H54 (cell line): ENCODE data around the gene ATL2.

Experiments
- DNase-seq: peaks from one replicate; pipeline ENCODE4 v3.0.0; 2011; ENCODE audit warnings: low spot score, mixed read lengths; ENCODE audit not compliant: insufficient read length
- FAIRE-seq: peaks from 3 replicates; lab custom pipeline; 2011; peaks lifted over from hg19 to GRCh38; lab: Jason Lieb, UNC
- POLR2A ChIP-seq: IDR thresholded peaks from 2 replicates; pipeline ENCODE4 v1.6.1; 2011; ENCODE audit warnings: low read depth, mild to moderate bottlenecking, low read length

ATL2 gene

DNA sequence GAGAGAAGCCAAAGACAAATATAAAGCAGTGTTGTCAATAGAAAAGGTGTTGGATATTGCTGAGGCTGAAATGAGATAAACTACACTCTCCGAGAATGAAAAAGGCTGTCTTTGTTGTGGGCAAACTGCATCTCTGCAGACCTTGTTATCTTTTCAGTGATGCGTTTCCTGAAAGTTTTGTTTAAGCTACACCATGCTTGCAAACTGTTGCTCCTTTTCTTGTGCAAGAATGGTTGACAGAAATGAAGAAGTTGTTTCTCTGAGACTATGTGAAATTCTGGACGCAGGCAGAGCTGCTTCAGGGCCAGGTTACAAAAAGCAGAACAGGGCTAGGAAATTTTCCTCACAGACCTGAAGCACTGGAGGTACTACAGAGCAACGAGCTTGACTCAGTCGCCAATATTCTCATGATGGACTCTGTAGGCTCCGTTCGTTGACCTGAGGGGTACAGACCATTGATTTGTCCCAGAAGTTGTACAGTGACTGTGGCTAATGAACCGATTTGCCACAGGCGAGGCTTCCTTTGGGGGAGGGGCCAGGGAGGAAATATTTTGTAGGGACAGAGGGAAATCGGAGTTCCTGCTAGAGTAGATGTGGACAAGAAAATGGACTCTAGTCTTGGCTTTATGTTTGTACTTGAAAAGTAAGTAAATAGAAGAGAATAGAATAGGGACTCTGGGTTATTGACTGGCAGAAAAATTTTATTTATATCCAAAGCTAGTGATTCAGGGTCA lies 3.5 kb upstream of the ATL2 start:
- DNase-seq = no peak
- no peak for FAIRE-seq
- no peak for TF ChIP-seq POLR2A

DNA sequence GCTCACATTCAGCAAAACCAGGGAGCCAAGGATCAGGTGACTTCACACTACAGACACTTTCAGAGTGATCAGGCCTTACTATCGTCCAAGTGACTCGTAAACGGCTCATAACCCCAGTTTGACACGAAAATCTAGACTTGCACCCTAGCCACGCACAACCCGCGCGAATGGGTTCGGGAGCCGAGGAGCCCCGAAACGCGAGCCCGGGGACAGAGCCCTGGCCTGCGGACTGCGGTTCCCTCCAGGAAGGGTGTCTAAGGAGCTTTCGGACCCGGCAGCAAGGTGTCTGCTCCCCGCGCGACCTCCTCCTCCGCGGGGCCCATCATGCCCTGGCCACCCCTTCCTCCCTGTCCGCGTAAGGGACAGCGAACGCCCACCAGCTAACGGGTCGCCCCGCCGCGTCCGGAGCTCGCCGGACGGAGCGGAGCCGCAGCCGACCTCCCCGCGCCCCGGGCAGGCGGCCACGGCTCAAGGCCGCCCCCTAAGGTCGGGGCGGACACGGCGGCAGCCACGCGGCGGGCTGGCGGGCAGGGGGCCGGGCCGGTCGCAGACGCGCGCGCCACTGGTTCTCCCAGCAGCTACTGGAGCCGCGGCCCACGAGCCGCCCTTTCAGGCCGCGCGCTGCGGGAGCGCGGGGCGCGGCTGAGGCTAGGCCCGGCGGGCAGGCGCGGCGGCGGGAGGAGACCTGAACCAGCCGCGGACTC lies 575 bp downstream of the ATL2 start:
- no peak; the same call in 1 of the 2 replicates for TF ChIP-seq POLR2A
- peak; percentile 54 for DNase-seq
- FAIRE-seq = peak; percentile 91

DNA sequence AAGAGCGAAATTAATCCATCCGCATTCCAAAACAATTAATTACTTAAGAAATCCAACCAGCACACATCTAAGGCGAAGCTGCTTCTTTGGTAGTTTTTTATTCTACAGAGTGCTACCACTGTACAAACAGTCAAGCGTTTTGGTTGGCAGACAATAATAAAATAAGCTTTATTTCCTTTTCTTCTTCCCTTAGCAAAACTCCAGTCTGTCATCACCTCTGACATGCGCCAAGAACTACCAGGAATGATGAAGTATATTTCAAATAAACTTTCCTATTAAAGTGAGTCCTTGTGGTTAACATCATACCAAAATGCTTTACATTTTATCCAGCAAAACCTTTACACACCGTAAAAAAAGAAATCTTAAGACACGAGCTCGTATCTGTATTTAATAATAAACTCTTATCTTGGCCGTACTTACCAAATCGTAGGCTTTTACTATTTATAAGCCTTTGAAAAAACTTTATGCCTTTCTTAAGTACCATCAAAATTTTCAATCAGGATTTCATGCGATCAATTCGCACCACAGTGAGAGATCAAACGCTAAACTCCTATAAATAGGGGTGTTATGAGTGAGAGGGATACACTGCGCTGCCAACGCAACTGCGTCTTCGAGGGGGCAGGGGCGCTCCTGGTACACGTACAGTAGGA lies 1.3 kb downstream of the ATL2 start:
- no peak for FAIRE-seq
- TF ChIP-seq POLR2A = no peak
- no peak for DNase-seq

DNA sequence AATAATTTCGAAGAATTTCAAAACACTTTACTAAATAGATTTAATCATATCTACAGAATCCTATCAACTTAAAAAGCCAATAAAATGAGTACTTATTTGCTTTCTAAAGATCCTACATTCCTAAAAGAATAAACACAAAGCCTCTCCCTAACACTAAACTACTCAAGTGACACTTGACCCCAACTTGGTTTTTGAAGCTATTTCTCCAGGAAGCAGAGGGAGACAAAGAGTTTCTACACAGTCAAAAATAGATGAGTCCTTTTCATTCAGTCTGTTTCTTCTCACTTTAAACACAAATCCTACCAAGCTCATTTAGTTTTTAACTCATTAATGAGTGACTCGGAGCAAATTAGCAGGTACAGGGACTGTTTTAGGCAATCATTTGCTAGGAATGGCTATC lies 2.1 kb downstream of the ATL2 start:
- TF ChIP-seq POLR2A = no peak
- DNase-seq = no peak
- FAIRE-seq = peak; percentile 72

DNA sequence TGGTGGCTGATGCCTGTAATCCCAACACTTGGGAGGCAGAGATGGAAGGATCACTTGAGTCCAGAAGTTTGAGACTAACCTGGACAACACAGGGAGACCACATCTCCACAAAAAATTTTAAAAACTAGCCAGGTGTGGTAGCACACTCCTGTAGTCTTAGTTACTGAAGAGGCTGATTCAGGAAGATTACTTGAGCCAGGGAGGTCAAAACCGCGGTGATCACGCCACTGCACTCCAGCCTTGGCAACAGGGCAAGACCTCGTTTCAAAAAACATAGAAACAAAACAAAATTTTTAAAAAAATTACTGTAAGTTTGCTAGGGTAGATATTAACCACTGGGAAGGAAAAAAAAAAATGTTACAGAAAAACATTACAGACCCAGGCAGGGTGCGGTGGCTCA lies 5.8 kb downstream of the ATL2 start:
- TF ChIP-seq POLR2A = no peak
- FAIRE-seq (no peak), DNase-seq (no peak)

DNA sequence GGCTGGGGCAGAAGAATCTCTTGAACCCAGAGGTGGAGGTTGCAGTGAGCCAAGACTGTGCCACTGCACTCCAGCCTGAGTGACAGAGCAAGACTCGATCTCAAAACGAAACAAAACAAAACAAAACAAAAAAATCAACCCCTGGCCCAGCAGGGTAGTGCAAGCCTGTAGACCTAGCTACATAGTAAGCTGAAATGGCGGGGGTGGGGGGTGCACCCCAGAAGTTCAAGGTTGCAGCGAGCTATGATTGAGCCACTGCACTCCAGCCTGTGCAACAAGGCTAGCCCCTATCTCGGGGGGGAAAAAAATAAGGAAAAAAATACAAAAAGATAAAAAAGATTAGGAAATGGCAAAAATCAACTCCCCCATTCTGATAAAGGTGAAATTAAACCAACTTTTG lies 6.4 kb downstream of the ATL2 start:
- FAIRE-seq (no peak), DNase-seq (no peak)
- TF ChIP-seq POLR2A = no peak

DNA sequence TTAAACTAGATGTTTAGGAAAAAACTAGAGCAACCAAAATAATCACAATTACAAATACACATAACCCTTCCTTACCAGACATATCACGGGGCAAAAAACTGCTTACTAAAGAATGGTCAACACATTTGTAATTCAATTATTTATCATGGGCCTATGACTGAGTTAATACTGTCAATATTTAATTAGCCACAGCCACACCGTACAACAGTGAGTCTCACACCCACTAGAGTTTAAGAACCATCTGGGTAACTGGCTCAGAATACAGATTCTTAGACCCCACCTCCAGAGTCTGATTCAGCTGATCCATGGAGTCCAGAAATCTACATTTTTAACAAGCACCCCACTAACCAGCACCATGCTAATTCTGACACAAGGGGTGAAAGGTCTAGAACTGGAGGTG lies 14.8 kb downstream of the ATL2 start:
- DNase-seq (no peak), FAIRE-seq (no peak)
- no peak for TF ChIP-seq POLR2A

DNA sequence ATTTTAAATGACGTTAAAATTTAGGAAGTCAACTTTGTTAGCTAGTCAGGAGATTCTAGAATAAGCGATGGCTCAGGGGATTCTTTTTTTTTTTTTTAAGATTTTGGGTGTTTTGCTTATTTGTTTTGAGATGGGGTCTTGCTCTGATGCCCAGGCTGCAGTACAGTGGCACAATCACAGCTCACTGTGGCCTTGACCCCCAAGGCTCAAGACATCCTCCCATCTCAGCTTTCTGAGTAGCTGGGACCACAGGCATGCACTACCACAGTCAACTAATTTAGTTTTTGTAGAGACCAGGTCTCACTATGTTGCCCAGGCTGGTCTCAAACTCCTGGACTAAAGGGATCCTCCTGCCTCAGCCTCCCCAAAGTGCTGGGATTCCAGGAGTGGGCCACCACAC lies 16.9 kb downstream of the ATL2 start:
- DNase-seq (no peak), FAIRE-seq (no peak)
- no peak for TF ChIP-seq POLR2A

DNA sequence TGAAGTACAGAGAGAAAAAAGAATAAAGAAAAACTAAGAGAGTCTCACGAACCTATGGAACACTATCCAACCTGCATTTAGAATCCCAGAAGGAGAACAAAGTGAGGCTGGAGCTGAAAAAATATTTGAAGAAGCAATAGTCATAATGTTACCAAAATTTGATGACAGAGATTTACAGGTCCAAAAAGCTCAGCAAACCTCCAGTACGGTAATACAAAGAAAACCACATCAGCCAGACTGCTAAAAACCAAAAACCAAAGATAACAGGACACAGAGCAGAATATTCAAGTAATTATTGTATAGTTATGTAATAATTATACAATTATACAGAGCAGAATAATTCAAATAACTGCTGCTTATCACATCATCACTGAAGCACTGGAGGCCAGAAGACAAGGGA lies 23.7 kb downstream of the ATL2 start:
- FAIRE-seq (no peak), DNase-seq (no peak)
- TF ChIP-seq POLR2A = no peak

DNA sequence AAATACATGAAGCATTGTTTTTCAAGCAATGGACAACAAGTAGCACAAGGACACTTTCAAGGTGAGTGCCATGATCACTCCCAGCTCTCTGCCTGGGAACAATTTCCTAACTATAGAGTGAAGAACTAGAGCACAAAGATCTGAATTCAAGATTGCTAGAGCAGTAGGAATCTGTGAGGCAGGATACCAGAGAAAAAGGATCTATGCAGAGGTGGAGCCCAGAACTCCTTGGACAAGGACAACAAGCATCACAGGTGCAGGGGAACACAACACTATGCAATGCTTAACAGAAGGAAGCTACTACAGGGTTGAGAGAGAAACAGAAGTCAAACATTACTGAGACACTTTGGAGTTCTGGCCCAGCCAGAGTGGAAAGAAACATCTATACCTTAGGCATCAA lies 24.7 kb downstream of the ATL2 start:
- TF ChIP-seq POLR2A = no peak
- FAIRE-seq (no peak), DNase-seq (no peak)

DNA sequence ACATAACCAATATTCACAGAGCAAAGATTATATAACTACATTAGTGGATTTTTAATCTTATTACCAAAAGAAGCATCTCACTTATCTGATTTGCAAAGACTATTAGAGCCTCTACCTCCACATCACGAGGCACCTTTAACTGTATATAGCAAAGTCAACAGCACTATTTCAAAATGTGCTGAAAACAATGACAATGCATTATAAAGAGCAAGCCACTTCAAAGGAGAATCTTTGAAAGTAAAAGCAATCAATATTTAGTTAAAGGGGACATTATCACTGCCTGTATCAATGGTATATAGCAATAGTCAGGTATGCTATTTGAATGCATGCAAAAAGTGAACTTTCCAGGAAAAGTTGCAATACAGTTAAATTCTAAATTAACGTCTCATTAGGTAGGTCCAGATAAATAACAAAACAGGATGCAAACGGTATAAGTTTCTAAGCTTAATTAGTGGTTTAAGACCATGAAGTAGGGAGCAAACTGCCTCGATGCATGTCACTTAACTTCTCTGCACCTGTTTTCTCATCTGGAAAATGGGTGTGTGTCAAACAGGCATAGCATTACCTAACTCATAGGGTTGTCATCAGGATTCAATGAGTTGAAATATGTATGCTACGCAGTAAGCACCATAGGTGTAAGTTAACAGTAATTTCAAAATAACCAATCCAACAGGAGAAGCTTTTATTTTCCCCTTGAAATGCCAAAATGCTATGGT lies 31.6 kb downstream of the ATL2 start:
- FAIRE-seq = no peak
- TF ChIP-seq POLR2A = no peak
- DNase-seq = no peak

DNA sequence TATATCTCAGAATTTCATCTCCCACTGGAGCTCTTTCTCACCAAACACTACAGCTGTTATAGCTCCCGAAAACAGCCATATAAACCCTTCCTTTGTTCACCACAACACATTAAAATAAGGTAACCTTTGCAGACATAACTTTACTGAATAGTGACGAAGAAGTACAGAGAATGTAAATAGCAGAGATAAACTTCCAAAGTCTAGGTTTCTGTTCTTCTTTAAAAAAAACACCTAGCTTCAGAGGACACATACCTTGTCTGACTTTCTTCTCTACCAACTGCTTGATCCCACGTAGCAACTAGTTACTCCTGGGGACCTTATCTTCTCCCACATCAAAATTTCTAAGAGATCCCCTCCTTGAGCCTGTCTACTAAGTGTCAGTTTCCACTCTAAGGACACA lies 32.3 kb downstream of the ATL2 start:
- TF ChIP-seq POLR2A = no peak
- FAIRE-seq (no peak), DNase-seq (no peak)

DNA sequence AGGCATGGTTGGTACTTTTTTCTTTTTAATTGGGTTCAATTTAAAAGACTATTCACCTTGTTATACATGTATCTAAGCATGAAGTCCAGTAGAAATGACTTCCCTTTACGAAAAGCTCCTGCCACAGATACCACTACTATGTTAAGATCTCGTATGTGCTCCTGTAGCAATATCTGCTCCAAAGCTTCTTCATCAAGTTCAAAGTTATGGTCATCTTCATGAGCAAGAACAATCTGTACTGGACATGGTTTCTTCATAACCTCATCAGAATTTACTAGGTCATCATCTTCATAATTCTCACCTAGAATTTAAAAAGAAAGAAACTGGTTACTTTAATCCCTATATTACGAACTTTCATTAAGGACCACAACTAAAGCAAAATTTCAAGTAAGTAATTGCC lies 33.9 kb downstream of the ATL2 start:
- DNase-seq (no peak), FAIRE-seq (no peak)
- TF ChIP-seq POLR2A = no peak

DNA sequence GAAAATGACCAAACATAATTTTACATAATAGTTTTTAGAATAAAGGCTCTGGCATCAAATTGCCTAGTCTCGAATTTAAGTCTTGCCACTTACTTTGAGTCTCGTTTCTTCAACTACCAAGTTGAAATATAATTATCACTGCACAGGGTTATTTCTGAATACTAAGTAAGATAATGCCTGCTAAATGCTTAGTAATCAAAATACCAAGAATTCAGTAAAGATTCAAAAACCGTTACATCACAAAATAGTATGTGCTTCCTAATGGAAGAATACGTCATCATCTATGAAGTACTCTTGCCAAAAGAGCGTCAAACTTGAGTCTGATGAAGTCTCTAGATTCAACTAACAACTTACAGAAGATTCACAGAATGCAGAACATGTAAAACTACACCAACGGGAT lies 40.5 kb downstream of the ATL2 start:
- no peak for TF ChIP-seq POLR2A
- FAIRE-seq (no peak), DNase-seq (no peak)
